Measurements from ENCODE around the gene FGA. TPM values are rescaled to one million over a fixed set of nuclear protein-coding genes. Genes with fewer than 3 reads are reported as not detected.

Gene FGA
- total RNA-seq, 2 experiments from 2014 or later = not detected

GRCh38 chr4:154606728-154607723 is 16.5 kb upstream of the FGA start:
- ATAC-seq (ENCODE audit: poor library complexity) (no peak), DNase-seq (no peak)
- TF ChIP-seq CTCF (IDR thresholded peaks at IDR 0.05) = no peak
- Mint-ChIP-seq H3K36me3 (ENCODE audit: low read depth) (no peaks in the 10 kb centered on the region), H3K4me3 (no peak overlapping the region), H3K4me1 (ENCODE audit: low read depth) (no peaks in the 10 kb centered on the region), H3K27ac (no peak overlapping the region), H3K27me3 (peaks cover 50% of the 10 kb centered on the region), H3K9me3 (no peaks in the 10 kb centered on the region)
- ChIA-PET CTCF (no interaction called here), POLR2A (no interaction called here)
- no peaks in the 10 kb centered on the region for H3K4me1 ChIP-seq (ENCODE audit: insufficient read depth, low read length)
- no peaks in the 10 kb centered on the region for H3K9me3 ChIP-seq (ENCODE audit: control insufficient read depth in 1 of 2, insufficient read depth in 1 of 2, low read length in 2 of 2)
- no peak overlapping the region for H3K4me3 ChIP-seq (ENCODE audit: low read length)
- intact Hi-C loops (cut with DNase I, micrococcal nuclease) = no loop called here
- H3K27me3 ChIP-seq (ENCODE audit: control insufficient read depth in 1 of 2, insufficient read depth in 2 of 2, low read length in 2 of 2) = peaks cover 5 to 22% of the 10 kb centered on the region in 2 experiments
- no peaks in the 10 kb centered on the region for H3K36me3 ChIP-seq (ENCODE audit: insufficient read depth, low read length)
- no peak overlapping the region for H3K27ac ChIP-seq (ENCODE audit: low read depth in 1 of 2, low read length in 2 of 2)

- CTCF ChIA-PET = interaction anchor here (1.5 kb wide), 1 partner anchor 52 kb away, joined by 3 read pairs; no protein-coding TSS in a partner anchor
- intact Hi-C loops (cut with DNase I, micrococcal nuclease) = no loop called here
- no peaks in the 10 kb centered on the region for H3K4me1 ChIP-seq (ENCODE audit: insufficient read depth, low read length)
Observed at GRCh38 chr4:154604696-154605200, 14.2 kb upstream of the FGA start.

More at GRCh38 chr4:154604696-154605200, 14.2 kb upstream of the FGA start:
- no peaks in the 10 kb centered on the region for H3K36me3 ChIP-seq (ENCODE audit: insufficient read depth, low read length)
- H3K27me3 ChIP-seq (ENCODE audit: control insufficient read depth in 1 of 2, insufficient read depth in 2 of 2, low read length in 2 of 2) = peaks cover 5 to 22% of the 10 kb centered on the region in 2 experiments
- Mint-ChIP-seq H3K9me3 (no peaks in the 10 kb centered on the region), H3K4me1 (ENCODE audit: low read depth) (no peaks in the 10 kb centered on the region), H3K36me3 (ENCODE audit: low read depth) (no peaks in the 10 kb centered on the region), H3K4me3 (no peak overlapping the region), H3K27me3 (peaks cover 45% of the 10 kb centered on the region), H3K27ac (no peak overlapping the region)
- DNase-seq (no peak), ATAC-seq (ENCODE audit: poor library complexity) (no peak)
- H3K4me3 ChIP-seq (ENCODE audit: low read length) = no peak overlapping the region
- TF ChIP-seq CTCF (IDR thresholded peaks at IDR 0.05) = no peak
- POLR2A ChIA-PET = no interaction called here
- no peaks in the 10 kb centered on the region for H3K9me3 ChIP-seq (ENCODE audit: control insufficient read depth in 1 of 2, insufficient read depth in 1 of 2, low read length in 2 of 2)
- H3K27ac ChIP-seq (ENCODE audit: low read depth in 1 of 2, low read length in 2 of 2) = no peak overlapping the region
